ENCODE results near the gene TACR2.

The TACR2 gene

GRCh38 chr10:69372126-69372980, 44.4 kb downstream of the TACR2 start:
- peak; percentile 28 for DNase-seq (ENCODE audit: low spot score)

DNA sequence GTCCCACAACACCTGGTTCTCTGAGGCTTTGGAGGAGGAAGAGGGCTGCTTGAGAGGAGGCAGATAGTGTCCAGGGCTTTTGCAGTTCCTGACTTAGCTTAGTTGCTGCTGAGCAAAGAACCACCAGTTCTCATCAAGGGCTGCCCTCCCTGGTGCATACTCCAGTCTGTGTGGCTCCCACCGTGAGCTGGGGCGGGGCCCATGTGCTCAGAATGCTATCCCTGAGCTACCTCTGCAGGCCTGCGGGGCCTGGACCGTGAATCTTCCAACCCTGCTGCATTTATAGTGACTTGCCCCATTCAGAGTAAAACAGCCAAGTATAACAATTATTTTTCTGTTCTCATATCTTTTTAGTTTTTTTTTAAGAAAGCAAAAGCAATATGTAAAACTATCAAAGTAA, 49.2 kb downstream of the TACR2 start:
- no peak for DNase-seq (ENCODE audit: low spot score)

- DNase-seq (ENCODE audit: low spot score), result no peak
Observed at GRCh38 chr10:69366738-69367137, 50.0 kb downstream of the TACR2 start.

- DNase-seq (ENCODE audit: low spot score), result no peak
Observed at GRCh38 chr10:69364232-69364940, 52.3 kb downstream of the TACR2 start.

GRCh38 chr10:69363666-69364065, 53.1 kb downstream of the TACR2 start:
- no peak for DNase-seq (ENCODE audit: low spot score)

- peak; percentile 70 for DNase-seq (ENCODE audit: low spot score)
Observed at GRCh38 chr10:69362471-69362954, 54.2 kb downstream of the TACR2 start.

DNA sequence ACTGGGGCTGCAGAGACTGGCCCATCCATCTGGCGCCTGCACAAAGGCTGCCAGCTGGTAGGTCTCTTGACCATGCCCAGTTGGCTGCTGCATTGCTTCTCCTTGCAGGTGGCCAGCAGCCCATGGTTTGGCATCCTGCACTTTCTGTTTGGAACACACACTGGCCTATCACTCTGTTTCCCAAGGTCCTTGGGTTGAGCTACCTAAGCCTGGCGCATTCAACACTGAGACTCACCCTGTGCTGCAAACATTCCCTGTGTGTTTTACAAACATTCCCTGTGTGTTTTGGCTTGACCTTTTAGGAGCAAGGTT, 55.5 kb downstream of the TACR2 start:
- DNase-seq (ENCODE audit: low spot score), result no peak

DNA sequence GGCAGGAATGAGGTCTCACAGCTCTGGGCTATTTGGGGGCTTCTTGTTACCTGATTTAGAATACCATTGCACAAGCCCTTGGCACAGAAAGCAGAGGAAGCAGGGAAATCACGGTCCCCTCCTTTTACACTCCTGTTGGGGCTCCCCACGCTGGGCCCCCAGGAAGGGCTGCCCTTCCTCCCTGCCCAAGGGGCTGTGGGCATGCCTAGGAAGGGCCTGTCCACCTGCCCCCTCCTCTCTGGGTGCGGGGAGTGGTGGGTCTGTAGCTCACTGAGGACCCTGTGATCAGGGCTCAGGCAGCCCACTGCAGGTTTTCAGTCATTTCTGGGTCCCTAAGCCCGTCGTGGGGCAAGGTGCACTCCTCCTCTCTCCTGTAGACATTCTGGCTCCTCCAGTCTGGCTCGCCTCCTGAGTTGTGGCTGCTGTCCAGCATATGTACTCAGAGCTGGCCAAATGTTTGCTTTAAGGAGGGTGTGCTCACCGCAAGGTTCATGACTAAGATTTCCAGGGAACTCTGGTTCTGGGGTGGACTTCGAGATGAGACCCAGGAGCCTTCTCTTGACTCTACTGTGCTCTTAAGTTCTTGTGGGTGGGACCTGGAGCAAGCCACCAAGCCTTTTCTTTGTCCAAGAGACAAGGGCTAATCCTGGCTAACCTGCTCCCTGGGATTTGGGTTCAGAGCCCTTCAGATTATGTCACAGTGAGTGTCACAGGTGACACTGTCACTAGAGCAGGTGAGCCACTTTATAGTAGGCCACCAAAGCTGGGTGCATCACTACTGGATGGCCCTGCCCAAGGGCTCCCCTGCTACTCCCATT, 56.0 kb downstream of the TACR2 start:
- DNase-seq (ENCODE audit: low spot score), result peak; percentile 91

DNA sequence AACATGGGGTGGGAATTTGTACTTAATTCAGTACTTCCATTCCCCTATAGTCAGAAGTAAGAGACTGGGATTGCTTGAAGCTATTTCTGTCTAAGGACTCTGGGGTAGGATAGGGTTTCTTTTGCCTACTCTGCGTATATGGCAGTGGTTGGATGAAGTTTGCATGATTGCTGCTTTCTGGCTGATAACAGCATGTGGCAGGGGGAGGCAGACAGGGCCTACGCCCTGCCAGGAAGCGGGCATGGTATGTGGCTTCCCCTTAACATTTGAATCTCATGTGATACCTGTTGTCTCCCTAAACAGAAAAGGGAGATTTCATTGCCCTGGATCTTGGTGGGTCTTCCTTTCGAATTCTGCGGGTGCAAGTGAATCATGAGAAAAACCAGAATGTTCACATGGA, 57.1 kb downstream of the TACR2 start:
- no peak for DNase-seq (ENCODE audit: low spot score)

- no peak for DNase-seq (ENCODE audit: low spot score)
Observed at GRCh38 chr10:69359148-69359547, 57.6 kb downstream of the TACR2 start.

DNA sequence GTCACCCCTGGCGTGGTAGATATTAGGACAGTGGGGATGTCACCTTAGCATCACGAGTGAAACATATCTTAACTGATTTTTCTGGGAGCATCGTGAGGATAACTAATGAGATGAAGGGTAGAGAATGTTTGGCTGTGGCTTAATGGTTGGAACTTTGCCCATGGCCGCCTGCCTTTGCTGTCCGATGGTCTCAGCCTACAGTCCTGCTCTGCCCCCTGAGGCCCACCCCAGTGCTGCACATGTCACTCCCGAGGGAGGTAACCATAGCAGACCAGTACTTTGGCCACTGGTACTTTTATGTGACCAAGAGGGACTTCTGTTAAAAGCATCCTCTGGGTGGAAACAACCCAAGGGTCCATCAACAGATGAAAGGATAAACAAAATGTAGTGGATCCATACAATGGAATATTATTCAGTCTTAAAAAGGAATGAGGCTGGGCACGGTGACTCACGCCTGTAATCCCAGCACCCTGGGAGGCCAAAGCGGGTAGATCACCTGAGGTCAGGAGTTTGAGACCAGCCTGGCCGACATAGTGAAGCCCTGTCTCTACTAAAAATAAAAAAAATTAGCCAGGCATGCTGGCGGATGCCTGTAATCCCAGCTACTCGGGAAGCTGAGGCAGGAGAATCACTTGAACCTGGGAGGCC, 58.4 kb downstream of the TACR2 start:
- DNase-seq (ENCODE audit: low spot score), result no peak

DNA sequence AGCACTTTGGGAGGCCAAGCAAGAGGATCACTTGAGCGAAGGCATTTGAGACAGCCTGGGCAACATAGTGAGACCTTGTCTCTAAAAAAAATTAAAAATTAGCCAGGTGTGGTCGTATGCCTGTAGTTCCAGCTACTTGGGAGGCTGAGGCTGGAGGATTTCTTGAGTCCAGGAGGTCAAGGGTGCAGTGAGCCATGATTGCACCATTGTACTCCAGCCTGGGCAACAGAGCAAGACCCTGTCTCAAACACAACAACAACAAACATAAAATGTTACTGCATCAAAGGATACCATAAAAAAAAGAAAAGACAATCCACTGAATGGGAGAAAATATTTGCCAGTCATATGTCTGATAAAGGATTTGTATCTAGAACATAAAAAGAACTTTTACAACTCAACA, 60.5 kb downstream of the TACR2 start:
- no peak for DNase-seq (ENCODE audit: low spot score)

DNA sequence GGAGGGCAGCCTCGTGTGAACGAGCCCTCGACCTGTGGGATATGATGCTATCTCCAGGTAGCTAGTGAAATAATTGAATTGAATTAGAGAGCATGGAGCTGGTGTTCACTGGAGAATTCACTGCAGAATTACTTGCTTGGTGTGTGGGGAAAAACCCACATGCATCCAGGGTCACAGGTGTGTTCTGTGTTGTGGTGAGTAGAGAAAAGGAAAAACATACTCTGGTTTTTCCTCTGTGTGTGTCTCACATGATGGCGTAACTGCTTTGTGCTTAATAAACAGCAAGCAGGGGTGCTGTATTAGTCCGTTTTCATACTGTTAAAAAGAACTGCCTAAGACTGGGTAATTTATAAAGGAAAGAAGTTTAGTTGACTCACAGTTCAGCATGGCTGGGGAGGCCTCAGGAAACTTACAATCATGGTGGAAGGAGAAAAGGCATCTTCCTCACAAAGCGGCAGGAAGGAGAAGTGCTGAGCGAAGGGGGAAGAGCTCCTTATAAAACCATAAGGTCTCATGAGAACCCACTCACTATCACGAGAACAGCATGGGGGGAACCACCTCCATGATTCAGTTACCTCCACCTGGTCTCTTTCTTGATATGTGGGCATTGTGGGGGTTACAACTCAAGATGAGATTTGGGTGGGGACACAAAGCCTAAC, 62.6 kb downstream of the TACR2 start:
- DNase-seq (ENCODE audit: low spot score), result no peak
